GM21526 (cell line): ENCODE measurements around the gene TMEM11.

Experiments used
- ATAC-seq: cut with Tn5 transposase; IDR thresholded peaks from one replicate; pipeline ENCODE4 v1.9.1; 2021; ENCODE audit warnings: moderate library complexity; ENCODE audit not compliant: unreplicated experiment, low FRiP score

TMEM11 gene

GRCh38 chr17:21164216-21164615, 49.7 kb downstream of the TMEM11 start:
- no peak for ATAC-seq

- no peak for ATAC-seq
Observed at GRCh38 chr17:21163101-21163500, 50.9 kb downstream of the TMEM11 start.

- ATAC-seq = no peak
Observed at GRCh38 chr17:21162394-21162775, 51.6 kb downstream of the TMEM11 start.

GRCh38 chr17:21161498-21162393, 52.2 kb downstream of the TMEM11 start:
- no peak for ATAC-seq

- no peak for ATAC-seq
Observed at GRCh38 chr17:21160401-21160800, 53.6 kb downstream of the TMEM11 start.

- no peak for ATAC-seq
Observed at GRCh38 chr17:21157586-21158370, 56.2 kb downstream of the TMEM11 start.

GRCh38 chr17:21152731-21153130, 61.2 kb downstream of the TMEM11 start:
- no peak for ATAC-seq

GRCh38 chr17:21149621-21150020, 64.3 kb downstream of the TMEM11 start:
- ATAC-seq = no peak
